GM19043 (cell line): ENCODE data around the gene BEND7.

Source experiments
- ATAC-seq: cut with Tn5 transposase; IDR thresholded peaks from one replicate; pipeline ENCODE4 v1.9.1; 2021; ENCODE audit warnings: low read depth; ENCODE audit not compliant: unreplicated experiment

BEND7 gene

GRCh38 chr10:13525663-13526062 lies 3.2 kb downstream of the BEND7 start:
- ATAC-seq: no peak

DNA sequence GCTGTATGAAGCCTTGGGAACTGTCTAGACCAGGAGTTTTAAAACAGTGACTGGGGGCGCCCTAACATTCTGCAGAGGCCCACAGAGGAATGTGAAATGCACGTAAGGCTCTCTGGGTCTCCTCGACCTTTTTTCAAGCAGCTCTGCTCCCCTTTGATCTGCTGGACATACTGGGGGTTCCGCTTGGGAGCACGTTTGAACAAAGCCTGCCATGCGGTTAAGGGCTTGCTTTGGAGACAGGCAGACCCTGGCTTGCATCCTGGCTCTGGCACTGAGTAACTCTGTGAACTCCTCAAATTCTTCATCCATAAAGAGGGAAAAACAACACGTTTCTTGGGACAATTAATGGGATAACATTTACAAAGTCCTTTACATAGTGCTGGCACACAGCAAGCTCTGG lies 7.8 kb downstream of the BEND7 start:
- no peak for ATAC-seq

- no peak for ATAC-seq
These were observed 8.6 kb downstream of the BEND7 start for GRCh38 chr10:13520194-13520593.

DNA sequence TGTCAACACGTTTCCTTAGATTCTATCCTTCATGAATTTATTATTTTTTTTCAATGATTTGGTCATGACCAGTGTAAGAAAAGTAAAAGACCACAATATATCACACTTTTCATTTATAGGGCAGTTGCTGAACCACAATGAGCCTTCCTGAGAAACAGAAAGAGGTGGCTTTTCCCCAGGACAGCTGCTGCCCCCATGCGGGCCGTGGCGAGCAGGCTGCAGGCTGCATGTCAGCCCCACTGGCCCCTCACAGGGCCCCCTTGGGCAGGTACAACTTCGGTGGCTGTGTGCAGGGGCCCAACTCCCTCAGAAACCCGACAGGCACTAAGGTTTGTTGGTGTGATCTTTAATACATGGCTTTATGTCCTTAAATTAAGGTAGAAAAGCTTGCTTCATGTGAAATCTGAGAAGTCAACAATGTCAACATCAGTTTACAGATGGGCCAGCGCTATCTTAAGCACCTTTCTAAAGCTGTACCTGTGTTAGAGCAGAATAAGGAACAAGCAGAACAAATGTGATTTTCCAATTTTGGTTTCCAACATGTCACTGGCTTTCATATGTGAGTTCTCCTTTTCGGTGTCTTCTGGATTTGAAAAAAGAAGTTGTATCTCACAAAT lies 10.6 kb downstream of the BEND7 start:
- no peak for ATAC-seq

DNA sequence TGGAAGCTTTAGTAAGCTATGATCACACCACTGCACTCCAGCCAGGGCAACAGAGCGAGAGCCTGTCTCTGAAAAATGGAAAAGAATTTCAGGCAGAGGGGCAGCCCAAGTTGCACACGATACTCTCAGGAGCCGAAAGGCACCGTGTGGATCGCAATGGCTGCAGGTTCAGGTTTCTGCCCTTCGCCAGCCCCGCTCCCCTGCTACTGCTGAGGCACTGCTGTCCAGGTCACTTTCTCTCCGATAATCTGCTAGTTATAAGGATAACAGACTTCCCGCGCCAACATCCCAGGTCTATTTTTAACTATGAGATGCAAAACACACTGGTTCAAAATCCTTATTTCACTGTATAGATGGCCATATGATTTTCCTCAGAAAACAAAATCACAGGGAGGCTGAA lies 11.1 kb downstream of the BEND7 start:
- ATAC-seq: no peak

GRCh38 chr10:13516176-13516575 lies 12.6 kb downstream of the BEND7 start:
- no peak for ATAC-seq

DNA sequence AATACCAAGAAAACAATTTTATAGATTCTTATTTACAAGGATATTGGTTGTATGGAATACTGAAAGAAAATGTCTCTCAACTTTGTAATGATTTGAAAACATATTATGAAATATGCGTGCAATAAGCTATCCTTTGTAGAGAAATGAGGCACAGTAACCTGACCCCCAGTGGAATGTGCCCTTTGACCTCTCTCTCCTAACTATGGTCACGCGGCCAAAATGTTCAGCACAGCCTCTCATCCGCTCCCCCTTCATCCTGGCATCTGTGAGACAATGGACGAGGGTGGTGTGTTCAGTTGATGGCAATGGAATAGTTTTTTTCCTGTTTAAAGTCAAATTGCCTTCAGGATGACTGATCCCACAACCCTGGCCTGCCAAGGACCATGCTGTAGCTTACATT lies 13.3 kb downstream of the BEND7 start:
- no peak for ATAC-seq

GRCh38 chr10:13514296-13514695 lies 14.5 kb downstream of the BEND7 start:
- no peak for ATAC-seq

DNA sequence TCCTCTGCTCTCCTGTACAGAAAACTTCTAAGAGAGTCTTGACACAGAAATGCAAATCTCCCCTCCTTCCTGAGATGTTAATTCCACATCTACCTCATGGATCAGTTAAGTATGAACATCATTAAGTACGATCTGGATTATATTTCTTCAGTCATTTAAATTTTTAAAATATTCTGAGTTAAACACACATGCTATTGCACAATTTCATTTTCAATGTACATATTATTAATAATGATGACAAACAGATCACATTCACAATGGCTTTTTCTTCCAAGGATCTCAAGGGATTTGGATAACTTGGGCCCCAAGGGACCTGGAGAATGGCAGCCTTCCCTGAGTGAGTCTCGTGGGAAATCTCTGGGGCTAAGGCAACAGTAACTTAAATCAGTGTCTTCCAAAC lies 16.2 kb downstream of the BEND7 start:
- ATAC-seq: no peak

GRCh38 chr10:13511409-13511808 lies 17.4 kb downstream of the BEND7 start:
- no peak for ATAC-seq

DNA sequence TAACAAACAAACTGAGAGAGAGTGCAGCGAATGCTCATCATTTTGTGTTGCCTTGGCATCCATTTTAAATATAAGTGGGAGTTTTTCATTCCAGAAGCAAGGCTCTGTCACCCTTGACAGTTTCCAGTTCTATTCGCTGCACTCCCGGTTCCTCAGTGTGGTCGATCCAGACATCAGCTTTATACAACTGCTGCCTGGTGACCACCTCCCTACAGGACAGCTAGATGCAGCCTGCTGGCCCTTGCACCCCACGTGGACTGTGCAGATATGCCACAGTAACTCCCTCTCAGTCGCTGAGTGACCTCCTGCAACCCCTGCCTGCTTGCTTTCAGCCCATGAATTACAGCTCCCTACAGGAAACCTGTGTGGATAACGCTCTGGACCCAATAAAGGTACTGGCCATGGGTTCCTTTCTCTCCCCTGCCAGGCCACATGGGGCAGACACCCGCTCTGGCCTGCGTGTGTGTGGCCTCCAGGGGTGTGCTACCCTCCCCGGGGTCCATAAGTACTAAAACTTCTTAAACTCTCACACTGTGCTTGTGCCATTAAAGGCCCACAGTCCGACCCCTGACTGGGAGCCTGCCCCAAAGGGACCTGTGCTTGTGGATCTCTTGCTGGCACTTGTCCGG lies 23.6 kb downstream of the BEND7 start:
- no peak for ATAC-seq

DNA sequence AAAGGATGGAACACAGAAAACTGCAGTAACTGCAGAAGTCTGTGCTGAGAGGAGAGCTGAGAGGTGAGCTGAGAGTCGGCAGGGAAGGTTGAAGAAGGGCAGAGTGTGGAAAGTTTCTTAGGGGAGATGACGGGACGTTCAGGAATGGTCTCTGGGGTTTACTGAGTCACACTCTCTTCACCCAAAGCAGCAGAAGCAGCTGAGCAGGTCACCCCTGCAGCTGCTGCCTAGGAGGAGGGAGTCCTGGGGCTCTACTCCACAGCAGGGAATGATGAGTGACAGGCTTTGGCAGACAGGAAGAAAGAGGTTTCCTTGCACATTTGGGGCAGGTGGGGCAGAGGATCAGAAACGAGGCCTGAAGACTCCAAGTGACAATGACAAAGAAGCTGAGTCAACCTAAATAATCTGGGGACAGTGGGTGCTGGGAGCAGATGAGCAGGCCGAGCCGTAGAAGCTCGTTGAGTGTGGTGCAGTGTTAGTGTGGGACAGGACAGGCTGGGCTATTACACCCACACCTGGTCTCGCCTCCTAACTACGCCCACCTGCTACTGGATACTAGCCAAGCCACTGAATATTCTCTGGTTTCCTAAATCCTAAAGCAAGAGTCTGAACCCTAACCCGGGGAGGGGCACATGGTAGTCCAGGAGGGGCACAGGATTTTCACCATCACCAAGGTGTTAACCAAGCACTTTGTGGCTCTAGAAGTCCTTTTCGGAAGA lies 24.9 kb downstream of the BEND7 start:
- ATAC-seq: no peak

- ATAC-seq: no peak
These were observed 26.4 kb downstream of the BEND7 start for GRCh38 chr10:13502380-13502779.

GRCh38 chr10:13500201-13500600 lies 28.6 kb downstream of the BEND7 start:
- ATAC-seq: no peak

GRCh38 chr10:13499150-13499549 lies 29.7 kb downstream of the BEND7 start:
- ATAC-seq: no peak

DNA sequence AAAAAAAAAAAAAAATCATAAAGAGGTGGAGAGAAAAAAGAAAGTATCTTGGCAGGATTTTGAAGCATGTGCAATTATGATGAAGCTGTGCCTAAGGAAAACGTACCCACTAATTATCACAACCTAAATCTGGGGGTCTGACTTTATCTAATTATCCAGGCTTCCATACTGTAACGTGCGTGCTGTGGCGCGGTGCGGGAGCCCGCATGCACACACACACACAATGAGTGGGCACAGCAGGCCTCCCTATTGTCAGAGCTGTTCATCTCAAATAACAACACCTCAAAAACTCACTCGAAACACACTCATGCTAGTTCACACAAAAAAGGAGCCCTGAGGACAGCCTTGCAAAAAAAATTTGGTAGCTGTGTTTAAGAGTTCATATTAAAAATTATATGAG lies 31.9 kb downstream of the BEND7 start:
- ATAC-seq: no peak

- ATAC-seq: no peak
These were observed 32.6 kb downstream of the BEND7 start for GRCh38 chr10:13496164-13496563.

GRCh38 chr10:13492493-13493180 lies 36.2 kb downstream of the BEND7 start:
- no peak for ATAC-seq

GRCh38 chr10:13491747-13492360 lies 37.0 kb downstream of the BEND7 start:
- ATAC-seq: no peak

DNA sequence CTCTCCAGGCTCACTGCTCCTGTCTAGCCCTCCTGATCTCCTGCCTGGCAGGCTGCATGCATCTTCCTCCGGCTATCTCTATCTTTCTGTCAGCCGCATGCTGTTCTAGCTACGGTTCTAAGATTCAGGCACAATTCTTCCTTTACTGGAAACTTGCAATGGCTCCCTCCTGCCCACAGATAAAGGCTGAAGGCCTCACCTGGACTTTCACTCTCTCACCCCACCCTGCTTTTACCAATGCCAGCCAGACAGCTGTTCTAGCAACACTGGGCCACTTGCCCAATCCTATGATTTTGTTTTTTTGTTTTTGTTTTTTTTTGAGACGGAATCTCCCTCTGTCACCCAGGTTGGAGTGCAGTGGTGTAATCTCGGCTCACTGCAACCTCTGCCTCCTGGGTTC lies 38.3 kb downstream of the BEND7 start:
- ATAC-seq: no peak

GRCh38 chr10:13489035-13489599 lies 39.7 kb downstream of the BEND7 start:
- ATAC-seq: no peak
